HG02852 (cell line): ENCODE results near the gene SETBP1.
A peak's percentile ranks its signal among the peaks of the same experiment; 100 is the strongest.

ENCODE experiments used
- ATAC-seq: cut with Tn5 transposase; IDR thresholded peaks from one replicate; pipeline ENCODE4 v1.9.1; 2021; ENCODE audit warnings: mild to moderate bottlenecking, moderate library complexity; ENCODE audit not compliant: unreplicated experiment

The SETBP1 gene

DNA sequence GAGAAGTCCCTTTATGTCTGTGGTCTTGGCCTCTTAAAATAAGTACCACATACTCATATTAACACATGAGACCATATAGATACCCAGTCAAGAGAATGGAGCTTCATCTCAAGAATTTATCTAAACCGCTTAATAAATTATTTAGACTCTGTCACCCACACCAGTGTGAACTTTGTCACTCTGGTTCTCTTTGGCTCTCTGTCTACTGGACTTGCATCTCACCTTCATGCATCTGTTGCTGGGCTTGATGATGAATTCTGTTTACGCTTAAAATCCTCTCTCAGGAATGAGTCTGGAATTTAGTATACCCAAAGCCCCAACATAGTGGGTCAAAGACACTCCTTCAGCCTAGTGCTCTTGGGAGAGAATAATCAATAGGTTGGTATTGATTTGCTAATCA is 73.9 kb downstream of the SETBP1 start:
- no peak for ATAC-seq

DNA sequence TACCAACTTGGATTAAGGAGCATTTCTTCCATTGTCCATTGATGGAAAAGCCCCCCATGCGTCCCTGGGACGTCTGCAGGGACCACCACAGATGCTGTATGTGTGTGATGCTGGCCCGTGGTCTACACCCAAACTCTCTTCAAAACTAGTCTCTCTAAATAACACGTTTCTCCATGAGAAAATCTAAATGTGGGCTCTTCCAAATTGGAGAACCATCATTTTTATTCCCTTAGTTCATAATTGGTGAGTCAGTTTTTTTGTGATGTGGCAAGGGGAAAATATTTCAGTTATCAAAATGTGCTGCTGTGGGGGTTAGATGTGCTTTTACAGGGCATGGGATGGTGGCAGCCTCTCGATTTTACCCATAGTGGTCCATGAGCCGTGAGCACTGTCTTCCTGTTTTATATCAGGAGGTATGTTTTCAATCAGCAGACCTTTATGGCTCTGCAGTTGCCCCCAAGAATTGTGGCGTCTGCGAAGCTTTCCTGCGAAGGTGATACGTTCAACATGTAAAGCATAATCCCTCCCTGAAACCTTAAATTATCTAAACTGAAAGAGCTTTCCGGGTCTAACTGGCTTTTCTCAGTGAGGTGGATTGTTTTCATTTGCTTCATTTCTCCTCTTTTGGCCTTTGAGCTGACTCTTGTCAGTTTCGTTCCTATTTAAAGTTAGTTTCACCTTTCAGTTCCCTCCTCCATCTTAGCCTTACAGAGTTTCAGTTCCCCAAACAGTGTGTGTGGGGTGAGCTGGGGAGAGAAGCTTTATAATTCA is 78.4 kb downstream of the SETBP1 start:
- peak; percentile 92 for ATAC-seq

DNA sequence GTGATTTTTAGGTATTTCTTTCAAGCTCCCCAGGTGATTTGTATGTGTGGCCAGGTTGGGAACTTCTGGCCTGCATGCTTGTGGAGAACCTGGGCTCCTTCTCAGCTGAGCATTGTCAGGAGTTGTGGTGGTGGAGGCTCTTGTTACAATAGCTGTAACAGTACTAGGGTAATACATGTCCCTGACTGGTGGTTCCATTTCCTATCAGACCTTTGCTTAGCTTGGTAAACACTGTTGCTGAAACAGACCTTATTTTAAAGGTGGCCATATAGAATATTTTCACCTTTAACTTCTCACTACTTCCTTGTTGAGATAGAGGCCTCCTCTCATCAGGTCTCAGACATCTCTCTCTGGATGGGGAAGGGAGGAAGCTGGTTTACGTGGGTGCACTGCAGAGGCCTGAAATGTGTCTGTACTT is 79.2 kb downstream of the SETBP1 start:
- ATAC-seq = peak; percentile 57

DNA sequence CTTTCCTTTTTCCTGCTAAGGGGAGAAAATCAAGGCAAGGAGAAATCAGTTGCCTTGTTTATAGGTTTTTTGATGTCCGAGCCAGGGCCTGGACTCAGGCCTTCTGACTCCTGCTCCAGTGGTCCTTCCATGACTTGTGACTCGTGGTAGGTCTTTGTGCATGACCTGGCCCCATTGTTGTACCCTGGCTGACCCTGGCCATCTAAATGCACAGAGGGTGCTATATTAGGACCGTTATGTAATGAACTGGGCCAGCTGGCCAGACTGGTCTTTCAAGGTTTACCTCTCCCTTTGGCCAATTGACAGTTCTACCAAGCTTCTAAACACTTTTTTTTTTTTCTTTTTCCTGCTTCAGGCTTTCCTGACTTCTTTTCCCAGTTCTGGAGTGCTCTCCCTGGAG is 81.1 kb downstream of the SETBP1 start:
- ATAC-seq = no peak

DNA sequence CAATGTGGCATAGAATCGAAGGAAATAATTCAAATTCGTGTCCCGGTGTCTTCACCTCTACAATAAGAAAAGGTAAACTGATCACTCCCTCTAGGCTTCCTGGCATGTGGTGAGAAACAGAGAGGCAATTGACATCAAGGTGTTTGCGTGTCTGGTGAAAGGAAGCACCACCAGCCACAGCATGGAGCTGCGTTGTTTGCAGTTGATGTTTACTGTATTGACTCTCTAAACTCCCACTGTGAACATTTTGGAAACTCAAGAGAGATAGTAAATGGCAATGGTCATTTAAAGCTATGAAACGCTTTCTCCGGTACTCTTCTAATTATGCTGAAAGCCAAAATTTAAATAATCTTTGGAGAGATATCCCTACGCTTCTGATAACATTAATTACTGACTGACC is 82.6 kb downstream of the SETBP1 start:
- no peak for ATAC-seq

DNA sequence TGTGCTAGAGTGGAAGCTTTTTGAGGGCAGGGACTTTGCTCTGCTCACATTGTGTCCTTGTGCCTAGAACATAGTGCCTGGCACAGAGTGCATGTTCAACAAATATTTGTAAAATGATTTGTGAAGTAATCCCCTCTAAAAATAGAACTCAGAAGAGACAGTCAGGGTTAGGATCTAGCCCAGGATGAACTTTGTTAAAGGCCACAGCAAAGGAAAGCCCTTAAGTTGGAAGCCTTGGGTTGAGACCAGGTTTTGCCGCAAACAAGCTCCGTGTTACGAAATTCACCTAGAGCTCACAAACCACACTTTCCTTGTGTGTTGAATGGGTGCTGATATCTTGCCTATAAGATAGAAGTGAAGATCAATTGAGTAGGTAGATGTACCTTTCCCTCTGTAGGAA is 84.2 kb downstream of the SETBP1 start:
- ATAC-seq = no peak

DNA sequence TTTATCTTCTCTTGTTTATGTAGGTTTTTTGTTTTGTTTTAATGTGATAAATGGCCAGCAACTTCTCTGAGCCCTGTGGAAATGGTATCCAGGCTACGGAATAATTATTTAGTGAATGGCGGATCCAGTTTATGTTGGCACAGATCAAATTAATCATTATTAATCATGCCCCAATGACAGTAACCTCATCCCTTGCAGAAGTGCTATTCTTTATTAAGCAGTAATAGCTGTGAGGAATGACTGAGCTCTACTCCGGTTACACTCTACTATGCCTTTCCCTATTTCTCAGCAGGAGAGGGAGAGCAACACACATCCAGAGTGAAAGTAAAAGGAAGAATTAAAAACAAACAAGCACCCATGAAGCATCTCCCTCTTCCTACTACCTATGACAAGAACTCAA is 84.8 kb downstream of the SETBP1 start:
- ATAC-seq = no peak

DNA sequence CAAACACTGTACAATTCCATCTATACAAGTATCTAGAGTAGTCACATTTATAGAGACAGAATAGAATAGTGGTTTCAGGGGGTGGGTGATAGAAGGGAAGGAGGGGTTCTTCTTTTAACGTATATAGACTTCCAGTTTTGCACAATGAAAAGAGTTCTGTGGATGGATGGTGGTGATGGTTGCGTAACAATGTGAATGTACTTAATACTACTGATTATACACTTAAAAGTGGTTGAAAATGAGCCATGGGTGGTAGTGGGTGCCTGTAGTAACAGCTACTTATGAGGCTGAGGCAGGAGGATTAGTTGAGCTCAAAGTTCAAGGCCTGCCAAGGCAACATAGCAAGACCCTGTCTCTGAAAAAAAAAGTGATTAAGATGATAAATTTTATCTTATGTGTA is 85.8 kb downstream of the SETBP1 start:
- no peak for ATAC-seq

DNA sequence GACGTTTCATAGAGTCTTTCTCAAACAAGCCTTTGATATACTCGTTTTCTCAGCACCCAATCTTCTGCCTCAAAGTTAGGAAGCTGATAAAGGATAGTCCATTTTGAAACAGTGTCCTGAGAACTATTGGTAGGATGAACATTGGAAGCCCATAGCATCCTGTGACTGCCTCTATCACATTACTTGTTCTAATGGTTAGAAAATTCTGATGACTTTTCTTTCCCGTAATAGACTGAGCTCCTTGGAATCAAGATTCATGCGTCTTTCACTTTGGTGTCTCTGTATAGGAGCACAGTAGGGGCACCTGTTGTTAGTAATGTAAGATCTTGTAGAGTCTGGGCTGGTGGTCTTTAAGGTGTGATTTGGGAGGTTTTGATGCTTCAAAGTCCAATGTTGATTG is 87.1 kb downstream of the SETBP1 start:
- no peak for ATAC-seq

DNA sequence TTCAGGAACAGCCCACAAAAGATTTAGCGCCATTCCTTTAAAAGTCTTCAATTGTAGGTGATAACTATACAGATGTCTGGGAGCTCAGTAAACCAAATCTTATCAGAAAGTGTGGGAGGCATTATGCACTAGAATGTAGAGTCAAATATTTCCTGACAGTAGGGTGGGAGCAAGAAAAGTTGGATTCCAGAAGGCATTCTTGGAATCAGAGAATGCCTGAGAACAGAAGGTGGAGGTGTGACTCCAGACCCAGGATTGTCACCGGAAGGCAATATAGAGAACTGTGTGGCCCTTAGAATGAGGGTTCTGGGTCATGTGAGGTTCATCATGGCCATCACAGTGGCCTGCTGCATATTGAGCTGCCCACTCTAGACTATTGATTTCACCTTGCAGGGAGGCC is 90.0 kb downstream of the SETBP1 start:
- ATAC-seq = no peak

DNA sequence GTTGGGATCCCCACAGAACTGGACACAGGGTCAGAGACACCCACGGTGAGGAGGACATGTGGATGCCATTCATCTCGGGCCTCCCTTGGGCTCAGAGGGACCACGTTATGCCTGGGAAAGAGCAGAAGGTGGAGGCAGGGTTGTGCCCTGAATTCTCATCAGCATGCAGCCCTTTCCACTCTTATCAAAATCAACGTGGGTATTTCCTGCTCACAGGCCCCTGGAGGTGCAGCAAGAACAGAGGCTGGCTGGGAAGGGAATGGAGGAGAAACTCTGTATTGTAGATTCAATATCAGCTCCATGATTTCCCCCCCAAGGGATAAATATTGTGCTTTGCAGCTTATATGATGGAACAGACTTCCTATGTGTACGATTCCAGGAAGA is 90.9 kb downstream of the SETBP1 start:
- ATAC-seq = no peak

DNA sequence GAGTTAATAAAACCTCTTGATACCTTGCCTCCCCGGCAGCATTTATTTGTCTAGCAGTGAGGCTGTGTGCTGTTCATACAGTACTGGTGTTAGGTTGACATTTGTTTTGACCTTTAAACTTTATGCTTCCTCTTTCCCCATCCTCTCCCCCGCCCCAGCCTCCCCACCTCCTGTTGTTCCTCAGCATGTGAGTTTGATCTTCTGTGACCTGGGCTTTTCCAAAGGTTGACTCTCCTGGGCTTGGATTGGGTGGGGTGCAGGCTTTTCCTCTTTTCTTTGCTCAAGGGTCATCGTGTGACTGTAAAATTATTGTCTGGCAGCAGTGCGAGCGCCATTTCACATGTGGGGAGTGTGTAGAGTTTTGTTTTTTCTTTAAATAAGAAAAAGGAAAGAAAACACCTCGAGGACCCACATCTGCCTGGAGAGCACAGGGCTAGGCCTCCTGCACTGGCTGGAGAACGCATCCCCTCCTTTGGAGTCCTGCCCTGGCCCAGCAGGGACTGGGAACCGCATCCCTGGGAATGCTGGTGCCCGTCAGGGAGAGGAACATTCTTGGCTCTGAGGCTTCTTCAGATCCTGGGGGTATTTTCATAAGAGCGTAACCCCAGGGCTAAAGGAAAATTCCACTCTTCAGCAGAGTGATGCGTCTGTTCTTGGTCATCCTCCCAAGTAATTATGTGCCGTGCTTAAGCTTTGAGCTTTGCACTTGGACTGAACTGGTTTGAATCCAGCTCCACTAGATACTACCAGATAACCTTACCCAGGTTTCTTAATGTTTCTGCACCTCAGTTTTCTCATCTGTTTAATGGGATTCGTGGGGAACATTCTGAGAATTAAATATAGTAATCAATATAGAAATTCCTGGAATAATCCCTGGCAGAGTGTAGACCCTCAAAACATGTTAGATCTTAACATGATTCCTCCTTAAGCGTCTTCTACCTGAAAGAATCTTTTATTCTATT is 91.5 kb downstream of the SETBP1 start:
- ATAC-seq = no peak

DNA sequence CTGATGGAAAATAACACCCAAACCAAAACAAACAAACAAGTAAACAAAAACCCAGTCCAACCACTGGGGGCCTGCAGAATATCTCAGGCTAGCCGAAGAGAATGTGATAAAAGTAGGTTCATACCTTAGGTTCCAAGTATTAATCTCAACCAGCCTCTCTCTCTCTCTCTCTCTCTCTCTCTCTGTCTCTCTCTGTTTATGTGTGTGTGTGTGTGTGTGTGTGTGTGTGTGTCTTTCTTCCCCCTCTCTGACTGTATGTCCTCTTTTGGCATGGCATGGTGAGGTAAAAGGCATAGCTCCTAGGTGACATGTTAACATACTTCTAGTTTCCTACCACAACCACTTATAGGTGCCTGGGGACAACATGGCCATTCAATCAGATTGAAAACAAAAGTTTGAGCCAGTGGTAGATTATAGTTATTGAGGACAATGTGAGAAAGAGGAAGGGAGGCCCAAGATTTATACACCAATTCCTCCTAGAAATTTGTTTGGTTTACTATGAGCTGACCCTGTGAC is 93.0 kb downstream of the SETBP1 start:
- ATAC-seq = no peak

DNA sequence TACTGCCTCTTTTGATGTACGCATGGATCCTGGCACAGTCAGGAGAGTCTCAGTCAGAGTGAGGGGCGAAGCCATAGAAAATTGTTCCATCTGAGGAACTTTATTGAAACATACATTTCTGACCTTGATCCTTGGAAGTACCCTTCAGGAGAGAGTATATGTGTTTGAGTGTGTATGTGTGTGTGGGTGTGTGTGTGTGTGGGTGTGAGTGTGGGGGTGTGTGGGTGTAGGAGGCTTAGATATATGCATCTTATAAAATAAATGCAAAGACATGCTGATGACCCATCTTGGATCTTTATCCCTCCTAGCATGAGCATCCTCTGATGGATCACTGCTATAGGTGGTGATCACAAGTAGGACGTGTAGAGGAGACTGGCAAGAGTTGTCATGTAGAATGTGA is 93.5 kb downstream of the SETBP1 start:
- no peak for ATAC-seq

DNA sequence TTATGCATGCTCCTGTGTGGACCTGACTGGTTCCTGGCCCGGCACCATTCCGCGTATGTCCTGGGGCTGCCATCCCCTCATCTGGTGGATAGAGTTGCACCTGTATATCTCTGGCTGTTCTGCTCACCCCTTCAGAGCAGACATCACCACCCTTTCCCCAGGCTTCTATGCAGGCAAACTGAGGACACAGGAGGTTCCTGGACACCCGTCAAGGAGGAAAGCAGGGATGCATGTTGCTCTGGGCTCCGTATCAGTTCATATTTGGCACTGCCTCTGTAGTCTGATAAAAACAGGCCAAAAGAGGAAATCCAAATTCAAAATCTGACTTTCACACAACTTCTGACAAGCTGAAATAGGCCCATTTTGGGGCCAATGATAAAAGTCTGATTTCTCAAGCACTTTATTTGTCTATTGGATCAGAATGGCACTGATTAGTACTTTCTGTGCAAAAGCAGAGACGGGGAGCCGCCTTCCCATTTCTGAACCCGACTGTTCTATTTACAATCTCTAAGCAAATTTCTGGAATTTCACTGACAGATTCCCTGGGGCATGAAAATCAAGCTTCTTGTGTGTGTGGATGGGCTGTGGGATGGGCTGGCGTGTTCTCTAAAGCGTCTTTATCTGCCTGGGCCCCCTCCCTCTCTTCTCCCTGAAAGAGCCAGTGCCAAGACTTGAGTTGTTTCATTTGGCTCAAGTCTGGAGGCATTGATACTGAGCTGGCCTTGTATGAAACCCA is 96.9 kb downstream of the SETBP1 start:
- no peak for ATAC-seq

DNA sequence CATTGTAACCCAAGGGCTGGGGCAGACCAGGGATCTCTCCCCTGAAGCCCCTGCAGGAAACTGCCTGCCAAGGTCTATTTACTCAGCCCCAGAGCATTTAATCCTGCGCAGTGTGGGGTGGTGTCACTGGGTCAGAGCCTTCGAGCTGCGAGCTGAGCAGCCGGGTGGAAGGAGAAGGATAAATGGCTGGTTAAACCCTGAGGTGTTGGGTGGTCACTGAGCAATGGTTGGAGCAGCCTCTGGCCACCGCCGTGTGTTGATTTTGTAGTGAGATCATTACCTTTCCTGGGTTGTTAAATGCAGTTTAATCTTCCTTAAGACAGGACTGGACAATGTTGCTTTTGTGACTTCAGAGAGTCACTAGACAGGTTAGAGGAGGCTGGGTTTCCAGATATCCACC is 98.1 kb downstream of the SETBP1 start:
- ATAC-seq = no peak

DNA sequence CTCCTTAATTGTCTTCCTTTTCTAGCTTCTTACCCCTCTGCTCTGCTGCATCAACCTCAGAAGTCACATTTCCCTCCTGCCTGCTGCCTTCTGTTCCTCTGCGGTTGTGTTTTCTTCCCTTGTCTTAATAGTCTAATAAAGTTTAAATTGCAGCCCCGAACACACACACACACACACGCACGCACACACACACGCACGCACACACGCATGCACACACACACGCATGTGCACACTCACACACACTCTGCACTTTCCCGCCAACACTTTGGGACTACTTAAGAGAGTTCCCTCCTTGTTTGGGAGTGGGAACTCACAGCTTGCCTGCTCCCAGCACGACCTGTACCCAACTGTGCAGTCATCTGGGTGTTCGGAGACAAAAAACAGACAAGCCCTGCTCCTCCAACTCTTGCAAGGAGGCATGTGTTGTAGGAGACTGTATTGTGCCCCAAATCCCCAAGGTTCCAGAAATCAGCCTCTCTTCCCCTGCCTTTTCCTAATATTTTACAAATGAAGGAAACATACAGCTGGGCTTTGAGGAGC is 99.1 kb downstream of the SETBP1 start:
- no peak for ATAC-seq

DNA sequence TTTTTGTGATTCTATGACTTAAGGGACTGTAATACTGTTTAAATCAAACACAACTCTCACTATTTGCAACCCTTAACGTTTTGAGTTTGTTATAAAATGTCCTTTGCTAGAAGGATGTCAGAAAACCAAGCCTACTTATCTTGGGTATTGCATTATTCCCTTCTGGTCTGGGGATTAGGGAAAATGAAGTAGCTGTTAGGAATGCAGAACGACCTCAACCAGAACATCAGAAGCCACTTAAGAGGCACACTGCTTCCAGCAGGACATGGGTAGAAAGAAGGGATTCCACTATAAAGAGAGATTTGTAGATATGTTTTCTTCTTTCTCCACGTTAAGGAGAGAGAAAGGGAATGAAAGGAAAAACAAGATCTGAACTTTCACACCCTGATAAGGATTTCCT is 101.2 kb downstream of the SETBP1 start:
- ATAC-seq = no peak

DNA sequence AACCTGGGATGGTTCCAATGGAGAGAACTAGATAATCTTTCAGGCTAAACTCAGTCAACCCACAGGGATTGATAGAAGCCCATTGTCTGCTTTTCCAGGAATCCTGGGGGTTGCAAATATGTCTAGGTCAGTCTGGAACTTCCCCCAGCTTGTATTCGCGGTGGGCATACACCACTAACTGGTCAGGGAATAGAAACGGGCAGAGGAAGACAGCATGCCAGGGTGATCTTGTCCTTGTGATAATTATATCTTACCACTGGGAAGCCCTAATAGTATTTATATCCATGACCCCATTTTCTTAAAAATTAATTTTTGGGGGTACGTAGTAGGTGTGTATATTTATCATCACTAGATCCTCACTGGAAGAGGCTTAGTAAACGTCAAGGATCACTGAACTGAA is 101.9 kb downstream of the SETBP1 start:
- no peak for ATAC-seq

DNA sequence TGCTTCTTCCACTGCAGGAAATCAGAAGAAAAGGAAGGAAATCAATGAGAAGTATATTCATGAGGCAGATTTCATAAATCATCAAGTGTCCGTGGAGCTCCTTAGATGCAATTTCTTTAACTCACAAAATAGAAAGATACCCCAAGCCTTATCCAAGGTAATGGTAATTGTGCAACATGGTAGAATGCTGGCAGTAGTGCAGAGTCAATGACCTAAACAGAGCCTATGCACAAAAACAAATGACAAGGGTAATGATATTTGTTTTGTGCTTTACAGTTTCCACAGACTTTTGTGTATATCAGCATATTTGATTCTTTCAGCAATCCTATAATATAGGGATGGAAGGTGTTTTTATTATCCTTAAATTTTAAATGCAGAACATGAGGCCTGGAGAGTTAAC is 102.7 kb downstream of the SETBP1 start:
- ATAC-seq = no peak

DNA sequence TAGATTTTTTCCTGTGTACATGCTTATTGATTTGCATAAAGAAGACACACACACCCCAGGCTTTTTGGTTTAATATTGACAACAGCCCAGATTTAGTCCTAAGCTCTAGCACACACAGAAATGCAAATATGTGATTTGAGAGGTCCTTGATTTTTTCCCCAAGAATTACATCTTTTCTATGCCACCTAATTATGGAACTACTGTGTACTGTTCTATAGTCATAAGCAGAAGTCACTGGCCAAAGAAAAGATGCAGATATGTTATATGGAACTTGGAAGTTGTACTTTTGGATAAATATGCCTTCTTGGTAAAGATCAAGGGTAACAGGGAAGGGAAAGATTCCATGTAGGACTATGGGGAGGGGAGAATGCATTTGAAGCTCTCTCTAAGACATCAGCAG is 105.6 kb downstream of the SETBP1 start:
- peak; percentile 34 for ATAC-seq
